ACC112 (cell line): ENCODE data around the gene SHISA6.

Experiments used
- H2AFZ ChIP-seq: fragments of 200-600 bp; sonication (generic); one replicate; pipeline ENCODE4 v1.6.0; 2017; ENCODE audit warnings: antibody characterized with exemption, low read length; ENCODE audit not compliant: unreplicated experiment
- H3K27ac ChIP-seq: fragments of 200-600 bp; sonication (generic); 2 replicates; pipeline ENCODE4 v1.5.1; 2014; ENCODE audit warnings: low read depth, mild to moderate bottlenecking, antibody characterized with exemption, low read length, moderate library complexity
- H3K27me3 ChIP-seq: fragments of 200-600 bp; sonication (generic); 2 replicates; pipeline ENCODE4 v1.6.1; 2014; ENCODE audit warnings: mild to moderate bottlenecking, antibody characterized with exemption, low read length, moderate library complexity, mixed read lengths; ENCODE audit not compliant: insufficient read depth
- H3K36me3 ChIP-seq: fragments of 200-600 bp; sonication (generic); 2 replicates; pipeline ENCODE4 v1.6.1; 2016; ENCODE audit warnings: mild to moderate bottlenecking, antibody characterized with exemption, low read length, moderate library complexity, mixed read lengths; ENCODE audit not compliant: insufficient read depth
- H3K4me1 ChIP-seq: fragments of 200-600 bp; sonication (generic); one replicate; pipeline ENCODE4 v1.6.1; 2016; ENCODE audit warnings: low read length, mixed read lengths; ENCODE audit not compliant: insufficient read depth, unreplicated experiment, control insufficient read depth
- H3K4me3 ChIP-seq: fragments of 200-600 bp; sonication (generic); 2 replicates; pipeline ENCODE4 v1.5.1; 2014; ENCODE audit warnings: mild to moderate bottlenecking, low read depth, low read length
- H3K79me2 ChIP-seq: fragments of 200-600 bp; sonication (generic); one replicate; pipeline ENCODE4 v1.6.0; 2016; ENCODE audit warnings: low read length; ENCODE audit not compliant: control insufficient read depth, unreplicated experiment, insufficient read depth

SHISA6 gene

DNA sequence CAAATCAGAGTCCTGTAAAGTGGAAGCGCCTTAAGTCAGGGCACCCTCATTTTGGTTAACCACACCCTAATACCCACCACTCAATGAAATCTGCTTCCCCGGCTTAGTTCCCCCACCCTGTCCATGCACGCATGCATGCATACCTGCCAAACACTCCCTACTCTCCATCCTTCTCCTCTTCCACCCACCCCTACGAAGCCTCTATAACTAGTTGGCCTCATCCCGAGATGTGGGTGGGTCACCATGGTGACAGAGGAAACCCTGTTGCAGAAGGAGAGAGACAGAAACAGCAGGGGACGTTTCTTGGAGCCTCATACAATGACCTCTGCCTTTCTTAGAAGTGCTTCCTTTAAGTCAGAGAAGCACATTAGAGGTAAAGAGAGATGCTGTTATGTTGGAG lies 310.4 kb downstream of the SHISA6 start:
- no peak overlapping the region for H3K4me3 ChIP-seq
- no peaks in the 10 kb centered on the region for H3K27me3 ChIP-seq
- no peaks in the 10 kb centered on the region for H3K4me1 ChIP-seq
- H3K79me2 ChIP-seq, result no peaks in the 10 kb centered on the region
- no peak overlapping the region for H2AFZ ChIP-seq
- H3K27ac ChIP-seq, result no peak overlapping the region
- H3K36me3 ChIP-seq, result no peaks in the 10 kb centered on the region

DNA sequence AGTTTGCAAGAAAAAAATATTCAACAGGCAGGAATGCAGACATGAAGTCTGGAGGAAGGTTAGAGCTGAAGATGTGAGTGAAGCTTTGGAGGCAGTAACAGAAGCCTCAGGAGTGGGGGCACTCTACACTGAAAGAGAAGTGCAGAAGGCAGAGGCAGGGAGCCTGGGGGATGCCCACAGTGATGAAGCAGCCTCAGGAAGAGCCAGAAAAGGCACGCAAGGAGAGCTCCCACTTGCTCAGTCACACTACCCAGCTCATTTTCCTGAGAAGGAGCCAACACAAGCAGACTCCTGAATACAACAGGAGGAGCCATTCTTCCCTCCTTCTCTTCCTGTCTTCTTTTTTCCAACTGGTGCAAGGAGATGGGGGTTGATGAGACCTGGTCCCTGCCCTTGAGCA lies 312.1 kb downstream of the SHISA6 start:
- Histone ChIP-seq H3K79me2 (no peaks in the 10 kb centered on the region), H3K4me1 (no peaks in the 10 kb centered on the region), H3K36me3 (no peaks in the 10 kb centered on the region), H2AFZ (no peak overlapping the region), H3K4me3 (no peak overlapping the region), H3K27ac (no peak overlapping the region), H3K27me3 (no peaks in the 10 kb centered on the region)

- Histone ChIP-seq H3K4me1 (no peaks in the 10 kb centered on the region), H3K27ac (no peak overlapping the region), H3K79me2 (no peaks in the 10 kb centered on the region), H3K4me3 (no peak overlapping the region), H2AFZ (no peak overlapping the region), H3K27me3 (no peaks in the 10 kb centered on the region), H3K36me3 (no peaks in the 10 kb centered on the region)
Observed at GRCh38 chr17:11554042-11554441, 313.0 kb downstream of the SHISA6 start.

DNA sequence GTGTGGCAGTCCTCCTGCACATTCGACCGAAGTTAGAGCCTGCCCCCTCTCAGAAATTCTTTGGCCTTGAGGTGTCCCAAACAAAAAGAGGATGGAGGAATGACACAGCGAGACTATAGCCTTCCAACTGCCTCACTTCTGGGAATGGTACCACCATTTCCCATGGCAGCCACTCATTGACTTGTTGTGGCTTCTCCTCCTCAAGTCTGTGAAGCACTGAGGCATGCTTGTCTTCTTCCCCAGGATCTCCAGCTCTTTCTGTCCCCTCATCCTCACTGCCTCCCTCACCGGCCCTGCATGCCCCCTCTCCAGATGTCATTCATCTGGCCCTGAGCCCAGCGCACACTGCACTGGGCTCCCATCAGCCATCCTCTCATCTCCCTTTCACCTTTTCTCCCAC lies 313.5 kb downstream of the SHISA6 start:
- Histone ChIP-seq H2AFZ (no peak overlapping the region), H3K4me1 (no peaks in the 10 kb centered on the region), H3K27ac (no peak overlapping the region), H3K79me2 (no peaks in the 10 kb centered on the region), H3K27me3 (no peaks in the 10 kb centered on the region), H3K4me3 (no peak overlapping the region), H3K36me3 (no peaks in the 10 kb centered on the region)

DNA sequence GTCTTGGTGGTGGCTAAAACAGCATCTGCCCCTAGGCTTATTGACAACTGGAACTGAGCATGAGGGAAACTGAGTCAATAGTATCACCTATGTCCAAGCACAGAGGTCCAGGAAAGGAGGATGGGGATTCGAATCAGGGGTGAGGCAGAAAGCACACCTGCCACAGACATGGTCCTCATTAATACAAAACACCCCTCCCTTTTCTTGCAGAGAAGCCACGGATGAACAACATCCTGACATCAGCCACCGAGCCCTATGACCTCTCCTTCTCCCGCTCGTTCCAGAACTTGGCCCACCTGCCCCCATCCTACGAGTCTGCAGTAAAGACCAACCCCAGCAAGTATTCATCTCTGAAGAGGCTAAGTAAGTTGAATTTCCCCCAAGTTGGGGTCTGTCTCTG lies 314.5 kb downstream of the SHISA6 start:
- Histone ChIP-seq H3K4me3 (no peak overlapping the region), H3K36me3 (no peaks in the 10 kb centered on the region), H3K4me1 (no peaks in the 10 kb centered on the region), H3K27me3 (no peaks in the 10 kb centered on the region), H3K79me2 (no peaks in the 10 kb centered on the region), H3K27ac (no peak overlapping the region), H2AFZ (no peak overlapping the region)

GRCh38 chr17:11557727-11558452 lies 316.9 kb downstream of the SHISA6 start:
- Histone ChIP-seq H3K4me1 (no peaks in the 10 kb centered on the region), H3K27ac (no peak overlapping the region)

DNA sequence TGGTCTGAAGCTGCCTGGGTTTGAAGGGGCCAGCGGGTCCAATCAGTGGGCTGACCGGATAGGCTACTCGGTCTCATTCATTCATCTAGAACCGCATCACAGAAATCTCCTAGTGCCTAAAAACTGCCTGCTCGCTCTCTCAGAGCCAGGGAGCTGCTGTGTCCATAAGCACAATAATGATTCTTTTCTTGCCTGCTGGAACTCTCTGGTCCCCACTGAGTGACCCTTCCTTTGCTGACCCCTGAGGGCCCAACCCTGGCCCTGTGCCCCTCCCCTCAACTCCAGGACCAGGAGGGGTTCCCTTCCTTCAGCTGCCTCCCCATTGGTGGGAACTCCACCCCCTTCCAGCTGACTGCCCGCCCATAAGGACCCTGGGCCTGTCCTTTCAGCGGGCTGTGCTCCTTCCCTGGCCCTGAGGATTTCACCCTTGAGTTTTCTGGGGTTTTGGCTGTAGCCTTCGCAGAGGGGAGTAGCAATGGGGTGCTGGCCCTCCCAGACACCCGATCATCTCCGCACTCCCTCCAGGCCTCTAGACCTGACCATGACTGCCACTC lies 317.7 kb downstream of the SHISA6 start:
- H3K27ac ChIP-seq, result no peak overlapping the region
- no peaks in the 10 kb centered on the region for H3K27me3 ChIP-seq
- no peaks in the 10 kb centered on the region for H3K79me2 ChIP-seq
- H3K36me3 ChIP-seq, result no peaks in the 10 kb centered on the region
- no peaks in the 10 kb centered on the region for H3K4me1 ChIP-seq
- no peak overlapping the region for H2AFZ ChIP-seq
- H3K4me3 ChIP-seq, result no peak overlapping the region

More at GRCh38 chr17:11557727-11558452, 316.9 kb downstream of the SHISA6 start:
- Histone ChIP-seq H3K4me3 (no peak overlapping the region), H3K27me3 (no peaks in the 10 kb centered on the region), H3K79me2 (no peaks in the 10 kb centered on the region), H3K36me3 (no peaks in the 10 kb centered on the region), H2AFZ (no peak overlapping the region)

GRCh38 chr17:11559601-11560000 lies 318.6 kb downstream of the SHISA6 start:
- H3K27ac ChIP-seq, result no peak overlapping the region
- no peaks in the 10 kb centered on the region for H3K27me3 ChIP-seq
- no peaks in the 10 kb centered on the region for H3K79me2 ChIP-seq
- no peak overlapping the region for H3K4me3 ChIP-seq
- no peaks in the 10 kb centered on the region for H3K36me3 ChIP-seq
- H2AFZ ChIP-seq, result no peak overlapping the region
- no peaks in the 10 kb centered on the region for H3K4me1 ChIP-seq

DNA sequence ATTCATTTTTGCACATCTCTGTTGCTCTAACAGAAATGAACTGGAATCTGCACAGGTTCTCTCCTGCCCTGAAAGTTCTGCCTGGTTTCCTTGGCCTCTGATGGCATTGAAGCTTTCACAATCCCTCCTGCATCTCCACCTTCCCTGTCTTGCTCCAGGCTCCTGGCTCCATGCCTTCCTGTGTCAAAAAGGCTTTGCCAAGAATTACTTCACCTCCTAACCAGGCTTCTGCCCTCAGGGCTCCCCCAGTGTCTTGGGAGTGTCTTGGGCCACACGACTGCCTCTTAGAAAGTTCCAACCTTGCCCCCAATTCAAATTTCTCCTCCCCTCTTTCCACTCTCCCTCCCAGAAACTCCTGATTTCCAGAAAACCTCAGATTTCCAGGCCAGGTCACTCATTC lies 320.3 kb downstream of the SHISA6 start:
- H3K4me1 ChIP-seq, result no peaks in the 10 kb centered on the region
- no peaks in the 10 kb centered on the region for H3K36me3 ChIP-seq
- H3K27ac ChIP-seq, result no peak overlapping the region
- H3K27me3 ChIP-seq, result no peaks in the 10 kb centered on the region
- H2AFZ ChIP-seq, result no peak overlapping the region
- H3K79me2 ChIP-seq, result no peaks in the 10 kb centered on the region
- H3K4me3 ChIP-seq, result no peak overlapping the region

DNA sequence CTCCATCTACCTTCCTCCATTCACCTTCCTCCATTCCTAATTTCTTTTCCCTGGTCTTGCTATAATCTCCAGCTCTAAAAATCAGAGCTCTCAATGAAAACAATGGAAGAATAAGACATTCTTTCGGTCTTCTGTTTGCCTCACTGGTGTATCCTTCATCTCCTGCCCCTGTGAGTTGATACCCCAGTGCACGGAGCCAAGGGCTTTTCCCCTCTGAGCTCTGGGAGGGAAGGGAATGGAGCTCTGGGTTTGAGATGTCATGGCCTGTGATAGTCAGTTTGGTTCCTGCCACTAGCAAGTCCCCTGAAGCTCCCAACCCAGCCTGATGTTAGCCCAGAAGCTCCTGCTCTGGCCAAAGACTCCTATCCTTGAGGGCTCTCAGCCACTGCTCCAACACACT lies 320.7 kb downstream of the SHISA6 start:
- no peaks in the 10 kb centered on the region for H3K27me3 ChIP-seq
- H3K4me1 ChIP-seq, result no peaks in the 10 kb centered on the region
- H3K36me3 ChIP-seq, result no peaks in the 10 kb centered on the region
- no peak overlapping the region for H2AFZ ChIP-seq
- H3K27ac ChIP-seq, result no peak overlapping the region
- no peak overlapping the region for H3K4me3 ChIP-seq
- no peaks in the 10 kb centered on the region for H3K79me2 ChIP-seq

- no peak overlapping the region for H3K4me3 ChIP-seq
- no peak overlapping the region for H2AFZ ChIP-seq
- no peaks in the 10 kb centered on the region for H3K79me2 ChIP-seq
- no peaks in the 10 kb centered on the region for H3K27me3 ChIP-seq
- no peaks in the 10 kb centered on the region for H3K4me1 ChIP-seq
- H3K27ac ChIP-seq, result no peak overlapping the region
- no peaks in the 10 kb centered on the region for H3K36me3 ChIP-seq
Observed at GRCh38 chr17:11564589-11565380, 323.8 kb downstream of the SHISA6 start.
